ENCODE data around the gene NFKBIL1.

NFKBIL1 gene

DNA sequence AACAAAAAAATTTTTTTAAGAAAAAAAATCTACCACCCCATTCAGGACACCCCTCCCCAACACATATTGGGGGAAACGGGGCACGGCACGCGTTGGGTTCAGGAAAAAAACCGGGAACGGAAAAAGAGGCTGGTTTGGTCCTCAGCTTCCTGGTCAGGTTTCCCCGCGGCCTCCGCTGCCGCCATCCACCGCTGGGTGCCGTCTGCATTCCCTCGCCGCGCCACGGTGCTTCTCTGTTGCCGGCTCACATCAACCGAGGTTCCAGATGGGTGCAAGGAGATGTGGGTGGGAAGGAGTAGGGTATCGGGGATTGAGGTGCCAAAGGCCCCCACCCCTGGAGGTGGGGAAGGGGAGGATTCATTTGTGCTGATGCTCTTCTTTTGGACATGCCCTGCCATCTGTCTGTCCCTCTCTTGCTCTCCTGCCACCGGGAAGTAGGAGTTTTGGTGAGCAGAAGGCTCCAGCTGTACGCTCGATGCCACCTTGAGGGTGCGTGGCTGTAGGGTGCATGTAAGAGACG, 12.8 kb upstream of the NFKBIL1 start:
- no peak for DNase-seq (ENCODE audit: low read depth in 2 of 2)

DNA sequence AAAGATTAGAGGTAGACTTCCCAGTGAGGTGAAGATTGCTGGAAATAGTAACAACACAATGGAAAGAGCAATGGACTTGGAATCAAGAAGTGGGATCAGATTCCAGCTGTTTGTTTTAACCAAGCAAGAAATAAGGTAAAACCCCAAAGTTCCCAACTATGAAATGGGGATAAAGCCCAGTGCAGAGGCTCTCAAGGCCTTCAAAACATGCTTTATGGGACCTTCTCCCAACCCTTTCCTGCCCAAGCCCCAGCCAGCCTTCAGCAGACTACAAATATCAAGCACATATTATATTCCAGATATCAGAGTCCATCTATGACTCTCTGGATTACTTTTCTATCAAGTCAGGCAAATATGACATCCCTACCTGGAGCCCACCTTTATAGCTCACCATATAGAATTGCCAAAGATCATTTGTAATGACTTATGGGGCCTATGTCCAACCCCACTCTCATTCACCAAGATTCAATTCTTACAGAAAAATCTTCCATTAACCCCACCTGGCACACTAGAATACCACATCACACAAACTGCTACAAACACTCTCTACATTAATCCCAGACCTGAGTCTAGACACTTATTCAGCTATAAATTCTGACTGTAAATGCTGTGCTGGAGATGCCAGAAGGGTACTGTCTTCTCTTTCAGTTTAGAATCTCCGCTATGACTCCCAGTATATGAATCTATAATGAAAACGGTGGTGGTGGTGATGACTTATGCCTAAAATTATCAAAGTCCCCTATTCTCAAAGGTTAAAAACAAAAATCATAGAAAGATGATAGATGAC, 11.7 kb upstream of the NFKBIL1 start:
- DNase-seq (ENCODE audit: low read depth in 2 of 2): no peak

DNA sequence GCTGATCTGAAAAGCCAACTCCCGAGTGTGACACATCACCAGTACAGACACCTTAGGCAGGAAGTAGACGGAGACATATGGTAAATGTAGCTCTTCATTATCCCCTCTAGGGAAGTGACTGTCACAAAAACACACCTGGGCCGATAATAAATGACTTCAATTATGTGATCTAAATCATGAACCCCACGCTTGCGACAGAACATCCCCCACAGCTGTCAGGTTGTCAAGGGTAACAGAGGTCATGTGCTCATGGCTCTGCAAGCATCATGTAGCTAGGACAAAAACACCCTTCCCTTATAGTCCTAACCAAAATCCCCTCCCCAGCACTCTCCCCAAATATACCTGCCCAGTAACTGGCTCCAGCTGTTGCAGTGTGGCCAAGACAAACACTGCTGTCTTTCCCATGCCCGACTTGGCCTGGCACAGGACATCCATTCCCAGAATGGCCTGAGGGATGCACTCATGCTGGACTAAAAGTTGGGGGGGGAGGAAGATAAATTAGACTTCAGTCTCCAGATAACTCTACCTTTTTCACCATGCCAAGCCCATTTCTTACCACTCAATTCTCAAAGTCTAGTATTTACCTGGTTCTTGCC, 8.5 kb upstream of the NFKBIL1 start:
- no peak for DNase-seq (ENCODE audit: low read depth in 2 of 2)

DNA sequence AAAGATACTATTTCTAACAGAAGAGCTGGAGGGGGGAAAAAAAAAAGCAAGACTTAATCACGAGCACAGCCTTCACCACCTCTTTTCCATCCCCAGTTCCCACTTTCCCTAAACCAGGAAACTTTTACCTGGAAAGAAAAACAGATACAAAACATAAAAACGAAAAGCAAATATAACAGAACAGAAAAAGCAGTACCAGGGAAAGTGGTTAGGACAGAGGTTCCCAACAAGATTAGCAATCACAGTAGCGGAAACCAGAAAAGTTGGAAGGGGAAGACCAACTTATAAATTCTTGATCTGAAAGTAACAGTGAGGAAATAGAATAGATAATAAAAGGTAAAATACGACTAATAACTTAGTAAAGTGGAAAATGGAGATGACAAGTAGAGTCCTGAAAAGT, 6.8 kb upstream of the NFKBIL1 start:
- DNase-seq (ENCODE audit: low read depth in 2 of 2): no peak

DNA sequence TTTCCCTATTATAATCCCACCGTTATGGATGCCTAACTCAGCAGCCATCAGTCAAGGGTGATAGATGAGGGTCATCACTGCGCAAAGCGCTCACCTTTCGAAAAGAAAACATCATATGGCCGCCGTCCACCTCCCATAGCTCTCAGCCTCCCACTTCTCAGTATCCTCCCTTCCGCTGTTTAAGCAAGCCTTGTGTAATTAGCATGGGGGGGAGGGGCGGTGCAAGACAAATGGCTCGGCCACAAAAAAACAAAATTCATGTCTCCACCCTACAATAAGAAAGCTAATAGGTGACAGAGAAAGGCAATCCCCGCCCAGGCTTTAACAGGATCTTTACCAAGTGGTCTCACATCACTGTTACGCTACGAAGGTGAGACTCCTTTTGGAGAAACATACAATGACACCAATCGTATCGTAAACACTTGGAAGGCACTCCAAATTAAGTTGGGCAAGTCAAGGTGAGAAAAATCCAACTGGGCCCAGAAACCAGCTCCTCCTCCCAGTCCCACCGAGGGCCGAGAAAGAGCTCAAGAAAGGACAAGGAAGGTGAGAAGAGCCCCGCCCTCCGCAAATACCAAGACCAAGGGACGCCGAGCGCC, 6.2 kb upstream of the NFKBIL1 start:
- peak; percentile 33 to 40 for DNase-seq (ENCODE audit: low read depth in 2 of 2)

DNA sequence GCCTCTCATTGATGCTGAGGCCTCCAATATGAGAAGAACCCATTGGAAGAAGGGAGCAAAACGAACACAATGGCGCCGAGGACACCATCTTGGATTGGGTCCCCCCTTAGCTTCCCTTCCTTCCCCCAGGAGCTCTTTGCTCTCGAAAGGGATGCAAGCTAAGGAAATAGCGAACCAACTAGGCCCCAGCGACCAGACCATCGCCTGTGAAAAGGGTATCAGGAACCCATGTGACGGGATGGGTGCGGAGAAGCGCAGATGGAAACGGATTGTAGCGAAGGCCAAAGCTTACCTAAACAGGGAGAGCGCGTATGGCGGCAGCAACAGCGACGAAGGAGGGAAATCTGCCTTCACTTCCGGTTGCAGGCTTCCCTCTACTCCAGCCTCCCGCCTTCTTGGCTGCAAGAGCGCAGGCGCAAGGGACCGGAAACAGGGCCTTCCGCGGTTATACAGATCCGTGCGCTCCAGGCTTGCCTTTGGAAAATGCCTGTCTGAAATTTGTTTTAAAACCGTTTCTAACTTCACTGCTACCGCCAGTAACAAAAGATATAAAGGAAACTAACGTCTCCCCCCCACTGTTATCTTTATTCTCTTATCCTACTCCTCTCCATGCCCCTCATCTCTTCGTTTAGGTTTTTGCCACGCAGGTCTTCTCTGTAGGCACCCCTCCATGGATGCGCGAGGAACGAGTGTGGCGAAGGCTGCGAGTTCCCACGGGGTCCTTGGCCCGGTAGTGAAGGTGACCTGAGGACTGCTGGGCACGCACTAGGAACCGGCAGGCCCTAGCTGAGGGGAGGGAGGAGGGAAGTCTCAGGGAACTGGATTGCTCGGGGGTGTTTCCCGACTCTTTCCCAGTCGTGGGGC, 5.5 kb upstream of the NFKBIL1 start, which contains the start of gene DDX39B:
TSS of gene DDX39B (minus strand) at position 346 of the 864 bp plus-strand sequence. CDS start 1,471 bp downstream, outside the sequence.
- DNase-seq (ENCODE audit: low read depth in 2 of 2): peak; percentile 83 to 89

DNA sequence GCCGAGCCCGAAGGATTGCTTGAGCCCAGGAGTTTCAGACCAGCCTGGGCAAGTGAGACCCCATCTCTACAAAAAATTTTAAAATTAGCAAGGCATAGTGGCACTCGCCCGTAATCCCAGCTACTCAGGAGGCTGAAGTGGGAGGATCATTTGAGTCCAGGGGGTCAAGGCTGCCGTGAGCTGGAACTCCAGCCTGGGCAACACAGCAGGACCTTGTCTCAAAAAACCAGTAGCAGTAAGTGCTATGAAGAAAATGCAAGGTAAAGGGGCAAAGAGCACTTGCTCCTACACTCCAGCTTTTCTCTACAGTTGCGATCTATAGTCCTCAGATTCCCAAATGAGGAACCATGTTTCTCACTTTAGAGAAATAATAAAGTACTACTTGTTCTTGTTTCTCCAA, 3.8 kb upstream of the NFKBIL1 start:
- DNase-seq (ENCODE audit: low read depth in 2 of 2): no peak

DNA sequence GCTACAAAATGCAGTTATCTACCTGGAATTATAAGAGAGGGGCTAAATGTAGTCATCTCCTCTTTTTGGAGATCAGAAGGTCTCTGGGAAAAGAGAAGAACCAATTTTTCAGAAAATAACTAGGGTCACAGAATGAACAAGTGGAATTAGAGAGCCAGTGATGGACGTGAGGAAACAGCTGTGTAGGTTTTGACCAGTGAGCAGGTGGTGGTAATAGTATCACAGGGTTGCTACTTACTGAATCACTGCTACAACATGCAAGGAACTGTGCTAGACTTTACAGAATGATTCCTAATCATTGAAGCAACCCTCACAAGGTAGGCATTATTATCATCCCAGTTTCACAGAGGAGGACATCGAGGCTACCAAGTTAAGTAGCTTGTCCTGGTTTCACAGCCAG, 2.7 kb upstream of the NFKBIL1 start:
- DNase-seq (ENCODE audit: low read depth in 2 of 2): no peak

DNA sequence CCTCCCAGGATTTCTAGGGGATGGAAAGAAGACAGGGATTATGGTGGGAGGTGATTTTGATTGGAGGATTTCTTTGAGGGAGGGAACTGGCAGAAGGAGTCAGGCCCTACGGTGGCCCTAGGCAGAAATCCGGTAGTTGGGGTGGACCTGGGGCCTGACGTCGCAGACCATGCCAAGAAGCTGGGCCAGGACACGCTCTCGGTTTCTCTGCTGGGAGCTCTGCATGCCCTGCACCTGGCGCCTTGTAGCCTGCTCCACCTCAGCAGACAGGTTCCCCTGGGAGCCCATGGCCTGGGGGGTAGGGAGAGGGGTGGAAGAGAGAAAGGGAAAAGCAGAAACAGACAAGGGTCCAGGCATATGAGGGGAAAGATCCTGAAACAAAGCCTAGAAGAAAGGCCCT, 2.1 kb upstream of the NFKBIL1 start:
- no peak for DNase-seq (ENCODE audit: low read depth in 2 of 2)

DNA sequence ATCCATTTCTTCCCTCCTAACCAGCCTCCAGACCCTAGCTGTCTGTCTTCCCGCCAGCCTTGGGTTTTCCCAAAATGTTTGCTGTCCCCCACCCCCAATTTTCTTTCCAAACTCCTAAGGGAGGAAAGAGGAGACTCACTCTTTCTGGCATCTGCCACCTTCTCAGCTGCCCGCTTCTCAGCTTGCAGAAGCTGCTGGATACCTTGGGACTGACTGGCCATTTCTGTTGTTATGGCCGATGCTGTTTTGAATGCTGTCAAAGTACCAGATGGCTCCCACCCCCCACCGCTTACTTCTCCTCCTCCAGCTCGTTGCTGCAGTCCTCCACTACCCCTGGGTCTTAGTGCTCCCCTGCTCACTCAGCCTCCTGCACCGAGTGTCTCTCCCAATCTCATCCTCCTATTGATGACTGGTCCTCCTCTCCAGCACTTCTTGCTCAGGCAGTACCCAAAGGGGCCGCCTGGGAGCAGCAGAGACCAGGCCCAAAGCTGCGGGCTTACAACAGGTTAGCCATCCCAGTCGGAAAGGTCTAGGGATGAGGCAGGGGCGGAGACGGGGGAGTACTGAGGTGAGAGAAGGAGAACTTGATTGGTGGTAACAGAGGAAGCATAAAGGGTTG, 960 bp upstream of the NFKBIL1 start, which contains the start of gene ATP6V1G2:
TSS of gene ATP6V1G2 (minus strand) at position 270 of the 619 bp plus-strand sequence. CDS start at position 221, 49 bp downstream.
- peak; percentile 74 to 77 for DNase-seq (ENCODE audit: low read depth in 2 of 2)

DNA sequence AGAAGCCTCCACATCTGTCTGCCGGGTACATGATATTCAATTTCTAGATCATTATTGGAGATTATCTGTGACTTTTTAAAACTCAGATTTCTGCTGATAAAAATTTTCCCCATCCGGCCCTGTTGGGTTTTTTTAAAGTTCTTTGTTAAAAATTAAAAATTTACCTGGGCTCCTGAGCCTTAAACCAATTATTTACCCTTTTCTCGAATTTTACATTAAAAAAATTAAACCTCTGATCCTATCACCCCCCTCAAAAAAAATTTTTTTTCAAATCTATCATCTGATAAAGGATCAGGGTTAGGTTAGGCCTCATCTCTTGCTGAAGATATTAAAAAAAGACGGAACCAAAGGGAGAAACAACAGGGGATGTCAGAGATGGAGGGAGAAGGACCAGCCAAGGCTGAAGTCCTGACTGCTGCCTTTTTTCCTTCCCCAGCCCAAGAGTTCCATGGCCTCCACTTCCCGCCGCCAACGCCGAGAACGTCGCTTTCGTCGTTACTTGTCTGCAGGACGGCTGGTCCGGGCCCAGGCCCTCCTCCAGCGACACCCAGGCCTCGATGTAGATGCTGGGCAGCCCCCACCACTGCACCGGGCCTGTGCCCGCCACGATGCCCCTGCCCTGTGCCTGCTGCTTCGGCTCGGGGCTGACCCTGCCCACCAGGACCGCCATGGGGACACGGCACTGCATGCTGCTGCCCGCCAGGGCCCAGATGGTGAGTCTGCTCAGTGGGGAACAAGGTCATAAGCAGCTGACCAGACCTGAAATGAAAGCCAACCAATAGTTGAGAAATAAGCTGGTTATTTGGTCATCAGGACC, 527 bp downstream of the NFKBIL1 start:
- DNase-seq (ENCODE audit: low read depth in 2 of 2): no peak

DNA sequence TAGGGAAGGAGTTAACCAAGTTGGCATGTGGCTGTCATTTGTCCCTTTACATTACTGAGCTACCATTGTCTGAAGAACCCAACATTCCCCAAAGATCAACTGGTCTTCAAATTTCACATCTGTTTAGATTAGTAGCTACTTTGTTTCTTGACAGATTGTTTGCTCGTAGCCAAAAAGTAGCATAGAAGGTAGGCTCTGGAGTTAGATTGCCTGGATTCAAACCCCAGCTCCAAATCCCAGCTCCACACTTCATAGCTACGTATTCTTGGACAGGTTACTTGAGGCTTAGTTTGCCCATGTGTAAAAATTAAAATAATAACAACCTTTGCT, 1.1 kb downstream of the NFKBIL1 start:
- DNase-seq (ENCODE audit: low read depth in 2 of 2): no peak

DNA sequence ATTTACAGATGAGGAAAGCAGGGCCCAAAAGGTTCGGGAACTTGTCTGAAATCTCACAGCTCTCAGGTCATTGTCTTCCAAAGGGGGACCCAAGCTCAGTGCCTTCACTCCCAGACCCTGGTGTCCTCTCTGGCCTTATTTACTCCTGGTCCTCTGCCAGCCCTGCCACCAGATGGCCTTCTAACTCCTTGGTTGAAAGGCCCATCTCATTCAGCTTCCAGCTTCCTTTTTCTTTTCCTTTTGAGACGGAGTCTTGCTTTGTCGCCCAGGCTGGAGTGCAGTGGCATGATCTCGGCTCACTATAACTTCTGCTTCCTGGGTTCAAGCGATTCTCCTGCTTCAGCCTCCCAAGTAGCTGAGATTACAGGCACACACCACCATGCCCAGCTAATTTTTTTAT, 4.0 kb downstream of the NFKBIL1 start:
- DNase-seq (ENCODE audit: low read depth in 2 of 2): peak in 1 of 2 donors; percentile 56

DNA sequence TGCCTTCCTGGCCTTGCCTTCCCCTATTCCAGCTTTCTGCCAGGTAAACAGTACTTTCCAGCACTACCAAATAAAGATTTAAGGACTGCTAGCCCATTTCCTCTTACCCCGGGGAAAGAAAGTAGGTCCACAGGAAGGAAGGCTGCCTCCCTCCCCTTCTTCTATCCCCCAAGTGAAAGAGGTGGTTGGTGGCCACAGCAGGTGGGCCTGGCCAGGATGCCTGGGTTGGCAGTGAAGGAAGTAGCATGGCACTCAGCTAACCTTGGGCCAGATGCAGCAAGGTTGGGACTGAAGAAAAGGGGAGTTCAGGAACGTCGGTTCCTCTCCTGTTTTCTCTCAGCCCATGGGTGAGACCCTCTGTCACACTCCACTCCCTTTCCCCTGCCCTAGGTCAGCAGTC, 8.9 kb downstream of the NFKBIL1 start:
- DNase-seq (ENCODE audit: low read depth in 2 of 2): no peak

DNA sequence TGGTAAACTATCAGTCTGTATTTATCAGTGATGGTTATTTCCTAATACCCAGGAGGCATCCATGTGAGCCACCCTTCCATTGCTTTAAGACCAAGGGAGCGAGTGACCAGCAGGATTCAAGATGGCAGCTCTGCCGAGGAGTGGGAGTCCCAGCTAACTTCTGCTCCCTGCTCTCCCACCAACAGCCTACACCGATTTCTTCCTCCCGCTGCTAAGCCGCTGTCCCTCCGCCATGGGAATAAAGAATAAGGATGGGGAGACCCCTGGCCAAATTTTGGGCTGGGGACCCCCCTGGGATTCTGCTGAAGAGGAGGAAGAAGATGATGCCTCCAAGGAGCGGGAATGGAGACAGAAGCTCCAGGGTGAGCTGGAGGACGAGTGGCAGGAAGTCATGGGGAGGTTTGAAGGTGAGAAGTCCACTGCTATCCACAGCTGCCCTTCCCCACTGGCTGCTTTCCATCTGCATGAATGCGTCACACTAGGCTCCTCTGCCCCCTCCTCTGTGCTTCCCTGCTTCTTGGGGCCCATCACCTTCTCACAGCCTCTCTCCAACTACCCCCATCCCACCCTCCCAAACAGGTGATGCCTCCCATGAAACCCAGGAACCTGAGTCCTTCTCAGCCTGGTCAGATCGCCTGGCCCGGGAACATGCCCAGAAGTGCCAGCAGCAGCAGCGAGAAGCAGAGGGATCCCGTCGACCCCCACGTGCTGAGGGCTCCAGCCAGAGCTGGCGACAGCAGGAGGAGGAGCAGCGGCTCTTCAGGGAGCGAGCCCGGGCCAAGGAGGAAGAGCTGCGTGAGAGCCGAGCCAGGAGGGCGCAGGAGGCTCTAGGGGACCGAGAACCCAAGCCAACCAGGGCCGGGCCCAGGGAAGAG, 10.3 kb downstream of the NFKBIL1 start:
- DNase-seq (ENCODE audit: low read depth in 2 of 2): no peak

DNA sequence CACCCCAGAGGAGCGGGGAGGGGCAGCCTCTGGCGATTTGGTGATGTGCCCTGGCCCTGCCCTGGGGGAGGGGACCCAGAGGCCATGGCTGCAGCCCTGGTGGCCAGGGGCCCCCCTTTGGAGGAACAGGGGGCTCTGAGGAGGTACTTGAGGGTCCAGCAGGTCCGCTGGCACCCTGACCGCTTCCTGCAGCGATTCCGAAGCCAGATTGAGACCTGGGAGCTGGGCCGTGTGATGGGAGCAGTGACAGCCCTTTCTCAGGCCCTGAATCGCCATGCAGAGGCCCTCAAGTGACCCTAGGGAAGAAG, 10.9 kb downstream of the NFKBIL1 start:
- DNase-seq (ENCODE audit: low read depth in 2 of 2): no peak

DNA sequence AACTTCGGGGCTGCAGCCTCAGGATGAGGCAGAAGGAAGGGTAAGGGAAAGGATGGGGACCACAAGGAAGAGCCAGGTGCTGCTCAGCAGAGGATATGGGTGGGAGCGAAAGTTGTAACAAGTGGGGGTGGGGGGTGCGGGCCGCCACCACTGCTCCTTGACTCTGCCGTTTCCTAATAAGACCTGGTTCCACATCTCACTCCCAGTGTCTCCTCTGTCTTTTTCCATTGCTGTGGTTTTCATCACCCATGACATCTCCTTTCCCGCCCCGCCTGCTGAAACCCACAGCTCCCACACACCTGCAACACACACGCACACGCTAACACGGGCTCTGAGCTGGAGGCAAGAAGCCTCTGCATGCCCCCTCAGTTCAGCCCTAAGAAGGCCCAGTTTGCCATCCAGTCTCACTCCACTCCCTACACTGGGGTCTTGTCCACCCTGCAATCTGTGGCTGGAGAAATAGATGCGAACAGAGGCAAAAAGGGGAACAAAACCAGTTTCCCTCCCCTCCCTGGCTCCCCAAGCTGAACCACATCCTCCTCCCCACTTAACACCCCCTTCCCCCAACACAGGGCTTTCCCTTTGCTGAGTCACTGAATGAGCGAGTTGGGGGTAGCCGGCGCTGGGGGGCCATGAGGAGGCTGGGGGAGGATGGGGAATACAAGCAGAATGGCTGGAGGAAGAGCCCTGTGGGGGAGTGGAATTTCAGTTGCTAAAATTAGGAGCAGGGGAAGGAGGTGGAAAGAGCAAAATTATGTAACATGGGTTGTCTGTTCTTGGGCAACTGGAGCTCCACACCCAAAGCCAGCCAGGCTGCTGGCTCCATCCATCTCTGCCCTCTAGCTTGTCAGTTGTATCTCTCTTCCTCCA, 11.5 kb downstream of the NFKBIL1 start:
- DNase-seq (ENCODE audit: low read depth in 2 of 2): peak; percentile 62 to 64

DNA sequence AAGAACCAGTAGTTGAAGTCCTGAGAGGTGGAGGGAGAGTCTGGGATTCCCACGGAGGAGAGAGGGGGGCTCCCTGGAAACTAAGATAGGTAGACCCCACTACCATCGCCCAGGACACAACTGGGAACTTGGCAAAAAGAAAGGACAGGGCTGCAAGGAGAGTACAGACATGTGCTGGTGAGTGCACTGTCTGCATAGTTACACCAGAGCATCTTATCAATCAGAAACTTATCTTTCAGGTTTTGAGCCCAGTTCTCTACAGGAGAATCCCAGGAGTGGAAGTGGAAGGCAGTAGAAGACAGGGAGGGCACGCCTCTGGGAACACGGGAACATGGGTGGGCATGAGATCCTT, 12.2 kb downstream of the NFKBIL1 start:
- no peak for DNase-seq (ENCODE audit: low read depth in 2 of 2)
